Cardiac muscle cell (in vitro differentiated cells and primary cell): ENCODE results near the gene CACNA1H. TPM values are rescaled to one million over a fixed set of nuclear protein-coding genes. Genes with fewer than 3 reads are reported as not detected.

Source experiments
- DNase-seq, 2 donors: peaks; one replicate each; pipeline versions ENCODE4 v3.0.0 to v3.0.0-alpha.2; 2010 to 2017; ENCODE audit warnings: low read depth in 1 of 2, low spot score in 1 of 2
- H3K27ac ChIP-seq: fragments of 200-600 bp; sonication (generic); 2 replicates; pipeline ENCODE4 v1.5.1; 2016
- H3K27me3 ChIP-seq: fragments of 200-600 bp; sonication (generic); 2 replicates; pipeline ENCODE4 v1.6.0; 2016; ENCODE audit warnings: control low read depth
- H3K36me3 ChIP-seq: fragments of 200-600 bp; sonication (generic); 2 replicates; pipeline ENCODE4 v1.5.1; 2016; ENCODE audit warnings: control low read depth
- H3K4me1 ChIP-seq: fragments of 200-600 bp; sonication (generic); 2 replicates; pipeline ENCODE4 v1.8.1; 2017; ENCODE audit warnings: low read depth, mild to moderate bottlenecking, mixed run types
- H3K4me3 ChIP-seq: fragments of 200-600 bp; sonication (generic); 2 replicates; pipeline ENCODE4 v1.5.1; 2016; ENCODE audit warnings: mild to moderate bottlenecking
- H3K9me3 ChIP-seq: fragments of 200-600 bp; sonication (generic); 2 replicates; pipeline ENCODE4 v1.5.1; 2017; ENCODE audit warnings: low read depth, mild to moderate bottlenecking, control low read depth
- polyA plus RNA-seq: library from polyadenylated mRNA; unstranded; fragments of >200 nt; fragmentation: Nextera tagmentation; extraction: Ambion mirVana; gene quantifications from 2 replicates; pipeline ENCODE4 v1.2.1, GENCODE V29; 2016
- total RNA-seq: library from RNA; depleted of rRNA; stranded (reverse); fragments of >200 nt; gene quantifications from 2 replicates; pipeline ENCODE4 v1.2.3, GENCODE V29; 2016
- TF ChIP-seq, protein P1 (sequence below): IDR thresholded peaks from 2 replicates; pipeline ENCODE4 v1.5.1; 2012; ENCODE audit warnings: low read depth, mild to moderate bottlenecking, low read length

CACNA1H gene
- total and polyA plus RNA-seq, 2 experiments from 2014 or later, result 8.9 to 66.1 TPM

DNA sequence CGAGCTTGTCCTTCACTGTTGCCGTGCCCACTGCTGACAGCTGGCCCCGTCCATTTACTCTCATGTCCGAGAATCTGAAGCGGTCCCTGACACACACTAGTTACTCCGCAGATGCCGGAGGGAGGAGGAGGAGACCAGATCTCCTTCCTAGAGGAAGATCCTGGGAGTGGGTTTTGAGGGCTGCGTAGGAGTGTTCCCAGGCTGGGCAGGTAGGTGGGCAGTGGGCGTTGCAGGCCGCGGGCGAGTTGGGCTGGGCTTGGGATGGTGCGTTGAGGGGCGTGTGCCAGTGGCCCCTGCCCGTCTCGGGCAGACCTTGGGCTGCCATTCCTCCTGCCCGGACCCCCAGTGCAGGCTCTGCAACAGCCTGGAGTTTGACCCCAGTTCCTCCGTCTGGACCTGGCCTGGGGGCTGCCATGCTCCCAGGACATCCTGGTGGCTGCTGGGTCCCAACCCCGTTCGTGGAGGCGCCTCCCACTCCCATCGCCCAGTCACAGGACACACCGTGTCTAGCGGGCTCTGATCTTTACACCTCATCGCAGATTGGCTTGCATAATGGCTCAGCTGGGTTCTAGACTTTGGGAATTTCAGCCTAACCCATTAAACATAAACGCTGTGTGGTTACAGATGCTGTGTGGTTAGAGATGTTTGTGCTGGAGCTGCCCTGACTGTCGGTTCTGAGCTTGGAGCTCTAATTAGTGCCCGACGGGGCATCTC is 22.8 kb downstream of the CACNA1H start:
- H3K9me3 ChIP-seq, result no peaks in the 10 kb centered on the region
- no peak overlapping the region for H3K27ac ChIP-seq
- TF ChIP-seq, protein P1, sequence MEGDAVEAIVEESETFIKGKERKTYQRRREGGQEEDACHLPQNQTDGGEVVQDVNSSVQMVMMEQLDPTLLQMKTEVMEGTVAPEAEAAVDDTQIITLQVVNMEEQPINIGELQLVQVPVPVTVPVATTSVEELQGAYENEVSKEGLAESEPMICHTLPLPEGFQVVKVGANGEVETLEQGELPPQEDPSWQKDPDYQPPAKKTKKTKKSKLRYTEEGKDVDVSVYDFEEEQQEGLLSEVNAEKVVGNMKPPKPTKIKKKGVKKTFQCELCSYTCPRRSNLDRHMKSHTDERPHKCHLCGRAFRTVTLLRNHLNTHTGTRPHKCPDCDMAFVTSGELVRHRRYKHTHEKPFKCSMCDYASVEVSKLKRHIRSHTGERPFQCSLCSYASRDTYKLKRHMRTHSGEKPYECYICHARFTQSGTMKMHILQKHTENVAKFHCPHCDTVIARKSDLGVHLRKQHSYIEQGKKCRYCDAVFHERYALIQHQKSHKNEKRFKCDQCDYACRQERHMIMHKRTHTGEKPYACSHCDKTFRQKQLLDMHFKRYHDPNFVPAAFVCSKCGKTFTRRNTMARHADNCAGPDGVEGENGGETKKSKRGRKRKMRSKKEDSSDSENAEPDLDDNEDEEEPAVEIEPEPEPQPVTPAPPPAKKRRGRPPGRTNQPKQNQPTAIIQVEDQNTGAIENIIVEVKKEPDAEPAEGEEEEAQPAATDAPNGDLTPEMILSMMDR, result no peak
- H3K4me1 ChIP-seq, result no peaks in the 10 kb centered on the region
- no peak for DNase-seq
- no peaks in the 10 kb centered on the region for H3K36me3 ChIP-seq
- H3K4me3 ChIP-seq, result no peak overlapping the region
- no peaks in the 10 kb centered on the region for H3K27me3 ChIP-seq

DNA sequence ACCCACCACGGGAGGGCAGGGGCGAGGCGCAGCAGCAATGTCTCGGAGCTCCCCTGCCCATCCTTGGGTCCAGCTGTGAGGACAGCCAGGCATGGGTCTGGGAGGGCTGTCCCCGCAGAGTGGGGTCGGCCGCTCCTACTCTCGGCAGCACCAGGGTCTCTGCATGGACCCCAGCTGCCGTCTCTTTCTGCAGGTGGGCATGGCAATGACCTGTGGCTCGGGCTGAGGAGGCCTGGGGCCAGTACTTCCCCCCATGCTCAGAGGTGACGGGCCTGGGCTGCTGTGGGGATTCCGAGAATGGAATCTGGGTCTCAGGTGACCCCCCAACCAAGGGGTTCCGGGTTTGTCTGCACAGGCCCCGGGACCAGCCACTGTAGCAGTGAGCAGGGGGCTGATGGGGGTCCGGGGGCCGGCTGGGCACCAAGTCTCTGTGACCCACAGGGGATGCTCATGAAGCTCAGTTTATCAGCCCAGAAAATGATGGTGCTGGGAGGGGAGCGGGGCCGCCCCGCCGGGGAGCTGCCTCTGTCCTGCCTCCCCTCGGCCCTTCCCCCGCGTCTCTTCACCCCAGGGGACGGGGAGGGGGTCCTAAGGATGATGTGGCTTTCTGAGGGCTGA is 23.5 kb downstream of the CACNA1H start:
- no peaks in the 10 kb centered on the region for H3K4me1 ChIP-seq
- no peak overlapping the region for H3K27ac ChIP-seq
- no peaks in the 10 kb centered on the region for H3K27me3 ChIP-seq
- no peaks in the 10 kb centered on the region for H3K9me3 ChIP-seq
- TF ChIP-seq, protein P1, result no peak
- no peaks in the 10 kb centered on the region for H3K36me3 ChIP-seq
- no peak for DNase-seq
- H3K4me3 ChIP-seq, result no peak overlapping the region

DNA sequence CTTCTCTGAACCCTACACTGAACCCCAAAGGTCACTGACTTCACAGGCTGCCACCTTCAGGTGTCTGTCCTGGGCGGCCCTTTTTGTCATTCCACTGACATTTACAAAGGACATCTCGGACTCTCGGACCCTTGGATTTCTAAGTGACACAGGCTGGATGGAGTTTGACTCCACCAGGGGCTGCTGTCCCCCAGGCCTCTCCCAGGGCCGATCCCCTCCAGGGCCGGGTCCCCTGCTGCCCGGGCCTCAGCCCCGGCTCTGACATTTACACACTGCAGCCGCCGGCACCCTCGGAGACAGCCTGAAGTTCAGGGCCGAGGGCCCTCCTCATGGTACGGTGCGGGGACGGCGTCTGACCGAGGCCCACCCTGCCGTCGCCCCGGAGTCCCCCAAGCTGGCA is 24.1 kb downstream of the CACNA1H start:
- no peaks in the 10 kb centered on the region for H3K36me3 ChIP-seq
- H3K9me3 ChIP-seq, result no peaks in the 10 kb centered on the region
- H3K27ac ChIP-seq, result no peak overlapping the region
- H3K4me1 ChIP-seq, result no peaks in the 10 kb centered on the region
- no peak for DNase-seq
- no peaks in the 10 kb centered on the region for H3K27me3 ChIP-seq
- no peak overlapping the region for H3K4me3 ChIP-seq
- TF ChIP-seq, protein P1, result no peak

DNA sequence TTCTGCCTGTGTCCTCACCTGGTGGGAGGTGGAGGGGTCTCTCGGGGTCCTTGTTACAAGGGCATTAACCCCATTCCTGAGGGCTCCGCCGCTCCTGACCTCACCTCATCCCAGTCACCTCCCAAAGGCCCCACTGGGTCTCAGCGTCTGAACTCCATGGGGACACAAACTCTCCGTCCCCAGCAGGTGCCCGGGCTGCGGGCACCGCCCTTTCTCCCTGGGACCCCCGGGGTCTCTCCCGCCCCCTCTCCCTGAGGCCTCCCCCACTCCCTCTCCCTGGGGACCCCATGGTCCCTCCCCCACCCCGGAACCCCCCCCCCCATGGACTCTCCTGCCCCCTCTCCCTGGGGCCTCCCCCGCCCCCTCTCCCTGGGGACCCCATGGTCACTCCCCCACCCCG is 24.8 kb downstream of the CACNA1H start:
- DNase-seq, result no peak
- H3K27ac ChIP-seq, result no peak overlapping the region
- TF ChIP-seq, protein P1, result no peak
- no peaks in the 10 kb centered on the region for H3K9me3 ChIP-seq
- no peaks in the 10 kb centered on the region for H3K36me3 ChIP-seq
- no peaks in the 10 kb centered on the region for H3K4me1 ChIP-seq
- no peak overlapping the region for H3K4me3 ChIP-seq
- H3K27me3 ChIP-seq, result no peaks in the 10 kb centered on the region

DNA sequence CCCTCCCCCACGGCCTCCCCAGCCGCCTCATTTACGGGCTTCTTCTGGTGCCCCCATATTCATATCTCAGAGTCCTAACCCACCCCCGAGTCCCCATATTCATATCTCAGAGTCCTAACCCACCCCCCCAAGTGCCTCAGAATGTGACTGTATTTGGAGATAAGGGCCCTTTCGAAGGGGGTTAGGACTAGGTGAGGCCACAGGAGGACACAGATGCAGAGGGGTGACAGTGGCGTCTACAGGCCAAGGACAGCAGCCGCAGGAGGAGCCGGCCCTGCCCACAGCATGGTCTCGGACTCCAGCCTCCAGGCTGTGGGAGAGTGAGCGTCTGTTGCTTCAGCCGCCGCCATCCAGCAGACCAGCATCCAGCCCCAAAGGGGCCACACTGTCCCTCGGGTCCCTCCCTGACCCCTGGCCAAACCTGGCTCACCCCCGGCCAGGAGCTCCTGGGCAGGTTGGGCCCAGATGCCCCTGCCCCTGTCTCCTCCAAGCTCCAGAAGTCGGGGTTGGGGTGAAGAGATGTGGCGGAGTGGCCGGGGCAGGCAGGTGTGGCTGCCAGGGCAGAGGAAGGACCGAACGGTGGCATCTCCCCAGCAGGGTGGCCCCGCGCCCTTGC is 25.5 kb downstream of the CACNA1H start:
- H3K27ac ChIP-seq, result no peak overlapping the region
- no peaks in the 10 kb centered on the region for H3K36me3 ChIP-seq
- TF ChIP-seq, protein P1, result no peak
- H3K27me3 ChIP-seq, result no peaks in the 10 kb centered on the region
- DNase-seq, result no peak
- no peaks in the 10 kb centered on the region for H3K4me1 ChIP-seq
- H3K4me3 ChIP-seq, result no peak overlapping the region
- no peaks in the 10 kb centered on the region for H3K9me3 ChIP-seq
